HG03432 (cell line): ENCODE data around the gene SORCS2.
"Not testable (repeated sequence)": the region's sequence is repeated elsewhere in the genome, so short reads cannot be mapped to it uniquely, and the experiment has no call there.

ENCODE experiments used
- ATAC-seq: cut with Tn5 transposase; IDR thresholded peaks from one replicate; pipeline ENCODE4 v1.9.1; 2021; ENCODE audit warnings: mild to moderate bottlenecking, moderate library complexity; ENCODE audit not compliant: unreplicated experiment

The SORCS2 gene

DNA sequence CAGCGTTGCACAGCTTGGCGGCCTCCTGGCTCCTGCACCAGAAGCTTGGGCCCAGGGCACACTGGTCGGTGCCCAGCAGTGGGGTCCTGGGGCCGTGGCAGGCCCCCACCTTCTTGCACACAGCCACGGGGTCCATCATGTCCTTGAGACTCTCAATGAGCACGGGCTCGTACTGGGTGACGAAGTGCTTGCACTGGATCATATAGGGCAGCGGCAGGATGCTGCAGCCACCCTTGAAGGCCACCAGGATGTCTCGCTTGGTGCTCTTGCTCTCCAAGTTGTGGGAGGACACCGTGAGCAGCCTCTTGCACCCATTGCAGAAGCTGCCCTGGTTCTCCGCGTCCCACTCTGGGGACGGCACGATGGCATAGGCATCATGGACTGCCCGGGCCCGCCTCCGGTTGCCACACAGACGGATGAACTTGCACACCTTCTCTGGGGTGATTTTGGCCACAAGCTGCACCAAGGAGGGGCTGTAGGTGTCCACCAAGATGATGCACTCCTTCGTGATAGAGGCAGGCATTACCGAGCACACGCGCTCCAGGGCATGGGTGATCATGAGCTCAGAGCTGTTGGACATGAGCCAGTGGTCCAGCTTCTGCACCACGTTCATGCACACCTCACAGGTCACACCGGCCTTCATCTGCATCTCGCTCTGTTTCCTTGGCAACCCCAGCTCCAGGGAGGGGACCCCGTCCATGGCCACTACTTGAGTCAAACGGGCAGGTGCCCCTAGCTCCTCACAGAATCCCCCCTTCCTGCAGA lies 241.2 kb downstream of the SORCS2 start:
- no peak for ATAC-seq

DNA sequence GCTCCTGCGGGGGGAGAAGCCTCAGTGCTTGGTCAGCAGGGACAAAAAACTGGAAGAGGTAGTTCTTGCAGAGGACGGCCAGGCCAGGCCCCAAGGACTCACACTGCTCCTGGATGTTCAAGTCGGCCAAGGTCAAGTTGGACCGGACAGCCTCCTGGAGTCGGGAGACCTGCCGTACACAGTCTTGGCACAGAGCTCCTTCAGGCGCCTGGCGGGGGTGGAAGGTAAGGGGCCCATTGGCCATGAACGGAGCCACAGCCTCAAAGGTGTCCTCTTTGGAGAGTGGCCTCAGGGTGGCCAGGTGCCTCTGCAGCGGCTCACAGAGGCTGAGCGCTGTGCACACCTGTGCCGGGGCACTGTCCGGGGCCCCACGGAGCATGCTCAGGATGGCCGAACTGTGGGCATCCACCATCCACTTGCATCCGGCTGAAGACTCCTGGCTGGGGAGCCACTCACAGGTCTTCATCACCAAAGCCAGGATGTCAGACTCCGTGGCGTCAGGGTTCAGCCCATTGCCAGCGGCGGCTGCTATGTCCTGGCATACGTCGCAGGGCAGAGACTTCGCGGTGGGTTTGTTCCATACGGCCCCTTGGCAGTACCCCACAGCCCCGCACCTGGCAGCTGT lies 241.9 kb downstream of the SORCS2 start:
- ATAC-seq, result no peak

DNA sequence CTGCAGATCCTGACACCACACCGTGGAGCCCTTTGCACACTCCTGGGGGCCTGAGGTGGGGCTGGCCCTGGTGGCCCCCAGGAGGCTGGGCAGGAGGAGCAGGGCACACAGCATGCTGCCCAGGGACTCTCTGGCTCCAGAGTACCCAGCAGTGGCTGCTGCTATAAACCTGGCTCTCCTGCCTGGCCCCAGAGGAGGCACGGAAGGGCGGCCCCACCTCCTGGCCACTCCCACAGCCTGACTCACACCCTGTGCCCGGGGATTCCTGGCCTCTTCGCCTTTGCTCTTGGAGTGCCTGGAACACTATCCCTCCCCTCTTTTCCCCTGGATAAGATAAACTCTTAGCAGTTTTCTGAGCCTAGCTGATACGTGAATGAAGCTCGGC lies 242.4 kb downstream of the SORCS2 start, which contains the start of gene PSAPL1:
TSS of gene PSAPL1 (minus strand) at position 165 of the 385 bp plus-strand sequence. CDS start at position 114, 51 bp downstream.
- no peak for ATAC-seq

DNA sequence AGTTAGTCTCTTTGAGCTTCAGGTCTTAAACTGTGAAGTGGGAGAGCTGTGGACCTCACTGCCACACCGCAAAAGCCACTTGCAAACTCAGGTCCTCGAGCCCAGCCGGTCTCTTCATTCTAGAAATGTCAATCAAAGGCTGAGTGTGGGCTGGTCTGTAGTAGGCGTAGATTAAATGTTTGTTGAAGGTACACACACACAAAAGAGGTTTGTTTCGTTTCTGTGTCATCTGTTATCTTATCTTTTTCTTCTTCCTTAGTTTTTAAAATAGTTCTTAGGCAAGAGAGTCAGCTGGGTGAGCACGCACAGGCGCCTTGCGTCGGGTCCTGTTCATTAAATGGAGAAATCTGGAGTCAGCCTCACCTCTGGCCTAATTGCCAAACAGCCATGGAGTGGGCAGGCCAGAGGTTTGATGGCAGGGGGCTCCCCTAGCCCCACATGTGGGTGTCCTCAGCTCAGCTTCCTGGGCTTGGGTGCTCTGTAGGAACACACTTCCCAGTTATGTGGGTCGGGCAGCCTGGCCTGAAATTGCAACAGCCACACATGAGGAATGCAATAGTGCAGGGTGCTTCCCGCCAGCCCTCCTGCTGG lies 243.2 kb downstream of the SORCS2 start:
- ATAC-seq, result no peak

DNA sequence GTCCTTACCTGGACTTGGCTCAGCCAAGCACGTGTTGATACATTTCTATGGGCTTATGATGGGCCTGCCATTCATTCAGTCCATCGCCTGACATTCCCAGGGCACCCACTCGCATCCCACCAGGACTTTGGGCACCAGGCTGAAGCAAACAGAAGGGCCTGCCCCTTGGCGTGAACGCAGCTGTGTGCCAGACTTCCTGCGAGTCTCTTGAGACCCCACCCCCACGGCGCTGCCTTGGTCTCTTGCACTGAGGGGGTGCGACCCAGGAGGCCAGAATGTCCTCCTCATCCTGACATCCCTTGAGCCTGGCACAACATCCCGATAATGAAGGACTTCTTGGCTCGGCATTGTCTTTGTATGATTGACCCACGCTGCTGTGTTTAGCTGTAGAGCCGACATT lies 243.9 kb downstream of the SORCS2 start:
- ATAC-seq, result no peak

DNA sequence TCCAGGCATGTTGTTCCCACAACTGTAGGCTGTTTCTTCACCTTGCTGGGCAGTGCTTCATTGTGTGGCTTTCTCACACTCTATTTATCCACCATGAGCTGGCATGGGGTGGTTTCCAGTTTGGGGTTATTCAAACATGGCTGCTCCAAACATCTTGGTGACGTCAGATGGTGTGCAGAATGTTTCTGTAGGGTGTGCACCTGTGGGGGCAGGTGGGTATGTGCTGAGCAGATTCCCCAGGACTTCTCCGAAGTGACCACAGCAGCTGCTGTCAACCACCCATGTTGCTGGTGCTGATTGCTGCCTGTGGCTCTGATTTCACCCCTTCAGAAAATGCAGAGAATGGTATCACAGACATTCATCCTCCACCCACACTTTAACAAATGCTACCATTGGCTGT lies 247.4 kb downstream of the SORCS2 start:
- ATAC-seq, result no peak

DNA sequence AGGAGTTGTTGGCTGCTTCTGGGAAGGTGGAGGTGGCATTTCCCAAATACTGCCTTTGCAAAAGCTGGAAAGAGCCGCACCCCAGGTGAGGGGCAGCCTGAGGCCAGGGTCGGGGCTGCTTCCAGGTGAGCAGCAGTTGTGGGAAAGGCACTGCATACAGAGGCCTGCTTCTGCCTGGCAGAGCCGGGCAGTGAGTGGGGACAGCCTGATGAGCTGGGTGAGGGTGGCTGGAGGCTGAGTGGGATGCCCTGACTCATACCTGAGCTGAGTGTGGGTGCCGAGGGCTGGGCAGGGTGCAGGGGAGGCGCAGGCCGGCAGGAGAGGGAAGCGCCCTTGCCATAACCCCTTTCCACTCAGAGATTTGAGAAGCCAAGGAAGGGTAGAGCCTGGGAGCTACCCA lies 248.9 kb downstream of the SORCS2 start:
- ATAC-seq, result no peak

DNA sequence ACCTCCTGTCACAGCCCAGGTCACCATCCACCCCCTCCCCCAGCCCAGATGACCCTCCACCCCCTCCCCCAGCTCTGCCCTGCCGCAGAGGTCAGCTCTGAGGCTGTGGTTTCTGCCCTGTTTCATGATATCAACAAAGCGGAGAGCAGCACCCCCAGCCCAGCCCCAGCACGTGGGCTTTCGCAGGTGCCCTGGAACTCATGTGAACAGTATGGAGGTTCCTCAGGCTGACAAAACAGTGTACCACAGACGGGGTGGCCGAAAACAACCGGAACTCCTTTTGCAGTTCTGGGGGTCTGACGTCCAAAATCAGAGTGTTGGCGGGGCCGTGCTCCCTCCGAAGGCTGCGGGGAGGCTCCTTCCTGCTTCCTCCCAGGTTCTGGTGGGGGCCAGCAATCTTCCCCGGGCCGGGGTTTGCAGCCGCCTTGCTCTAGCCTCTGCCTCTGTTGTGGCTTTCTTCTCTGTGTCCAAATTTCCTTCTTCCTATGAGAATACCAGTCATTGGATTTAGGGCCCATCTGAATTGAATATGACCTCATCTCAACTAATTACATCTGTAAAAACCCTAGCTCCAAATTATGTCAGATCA lies 250.3 kb downstream of the SORCS2 start:
- no peak for ATAC-seq

DNA sequence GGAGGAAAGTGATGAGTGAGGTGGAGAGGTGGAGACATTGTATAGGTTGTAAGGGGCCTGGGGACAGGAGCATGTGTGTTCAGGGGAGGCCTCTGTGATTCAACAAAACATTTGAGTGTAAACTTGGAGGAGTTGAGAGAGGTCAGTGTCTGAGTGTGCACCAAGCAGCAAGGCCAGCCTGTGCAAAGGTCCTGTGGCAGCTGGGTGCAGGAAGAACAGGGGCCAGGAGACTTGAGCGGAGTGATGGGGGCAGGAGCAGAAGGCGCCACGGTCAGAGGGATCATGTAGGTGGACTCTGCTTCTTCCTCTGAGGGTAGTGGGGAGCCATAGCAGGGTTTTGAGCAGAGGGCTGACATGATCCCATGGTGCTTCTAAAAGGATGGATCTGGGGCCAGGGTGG lies 252.0 kb downstream of the SORCS2 start:
- no peak for ATAC-seq

DNA sequence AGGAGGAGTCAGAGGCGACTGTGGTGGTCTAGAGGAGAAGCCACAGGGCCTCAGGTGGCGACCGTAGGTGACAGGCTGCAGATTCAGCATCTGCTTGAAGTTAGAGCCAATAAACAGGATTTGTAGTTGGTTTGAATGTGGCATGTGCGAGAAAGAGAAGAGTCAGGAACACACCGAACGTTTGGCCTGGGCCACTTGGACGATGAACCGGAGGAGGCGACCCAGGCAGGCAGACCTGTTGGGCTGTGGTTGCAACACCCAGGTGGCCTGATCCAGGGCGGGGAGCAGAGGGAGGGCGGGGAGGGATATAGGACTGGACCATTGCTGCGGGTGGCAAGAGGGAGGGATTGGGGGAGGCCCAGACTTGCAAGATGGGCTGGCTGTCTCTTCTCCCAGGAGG lies 252.4 kb downstream of the SORCS2 start:
- ATAC-seq, result no peak

DNA sequence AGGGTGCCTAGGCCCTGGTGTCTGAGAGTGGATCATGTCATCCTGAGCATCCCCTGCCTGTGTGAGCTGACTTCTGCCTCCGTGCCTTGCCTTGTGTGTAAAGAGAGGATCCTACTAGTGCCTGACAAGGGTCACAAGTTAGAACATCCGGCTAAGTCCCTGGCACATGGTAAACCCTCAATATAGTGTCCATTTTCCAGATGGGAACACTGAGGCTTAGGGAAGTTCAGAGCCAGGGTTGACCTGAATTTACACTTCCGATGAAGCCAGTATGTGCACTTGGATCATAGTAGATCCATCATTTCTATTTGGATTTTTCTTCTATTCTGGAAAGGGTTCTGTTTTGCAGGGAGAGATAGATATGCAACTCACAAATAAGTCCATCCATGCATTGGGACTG lies 254.9 kb downstream of the SORCS2 start:
- no peak for ATAC-seq

DNA sequence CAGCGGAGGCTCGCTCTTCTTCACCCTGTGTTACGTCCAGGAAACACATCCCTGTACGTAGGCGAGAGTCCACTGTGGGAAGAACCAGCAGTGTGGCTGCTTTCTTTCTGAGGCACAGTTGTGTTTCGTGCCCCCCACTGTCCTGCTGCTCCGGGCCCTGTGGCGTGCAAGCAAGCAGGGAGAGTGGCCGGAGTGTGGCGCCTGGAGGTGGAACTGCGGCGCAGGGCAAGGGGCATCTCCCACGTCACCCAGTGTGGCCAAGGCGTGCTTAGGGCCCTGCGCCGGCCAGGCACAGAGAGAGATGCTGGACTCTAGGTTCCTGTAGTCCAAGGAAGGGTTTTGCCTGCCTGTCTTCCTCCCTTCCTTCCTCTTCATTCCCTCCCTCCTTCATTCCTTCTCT lies 255.7 kb downstream of the SORCS2 start:
- no peak for ATAC-seq

DNA sequence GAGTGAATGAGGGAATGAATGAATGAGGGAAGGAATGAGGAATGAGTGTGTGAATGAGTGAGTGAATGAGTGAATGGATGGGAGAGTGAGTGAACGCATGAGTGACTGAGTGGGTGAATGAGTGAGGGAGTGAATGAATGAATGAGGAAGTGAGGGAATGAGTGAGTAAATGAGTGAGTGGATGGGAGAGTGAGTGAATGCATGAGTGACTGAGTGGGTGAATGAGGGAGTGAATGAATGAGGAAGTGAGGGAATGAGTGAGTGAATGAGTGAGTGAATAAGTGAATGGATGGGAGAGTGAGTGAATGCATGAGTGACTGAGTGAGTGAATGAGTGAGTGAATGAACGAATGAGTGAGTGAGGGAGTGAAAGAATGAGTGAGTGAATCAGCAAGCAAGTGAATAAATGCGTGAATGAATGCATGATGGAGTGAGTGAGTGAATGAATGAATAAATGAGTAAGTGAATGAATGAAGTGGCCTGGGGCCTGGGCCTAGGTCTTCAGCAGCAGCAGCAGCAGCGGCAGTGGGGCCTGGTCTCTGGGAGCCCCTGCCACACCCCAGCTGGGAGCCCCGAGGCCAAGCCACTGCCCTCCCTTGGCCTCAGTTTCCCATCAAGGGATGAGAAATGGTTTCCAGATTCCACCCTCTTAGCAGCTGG lies 258.6 kb downstream of the SORCS2 start:
- ATAC-seq, result no peak

DNA sequence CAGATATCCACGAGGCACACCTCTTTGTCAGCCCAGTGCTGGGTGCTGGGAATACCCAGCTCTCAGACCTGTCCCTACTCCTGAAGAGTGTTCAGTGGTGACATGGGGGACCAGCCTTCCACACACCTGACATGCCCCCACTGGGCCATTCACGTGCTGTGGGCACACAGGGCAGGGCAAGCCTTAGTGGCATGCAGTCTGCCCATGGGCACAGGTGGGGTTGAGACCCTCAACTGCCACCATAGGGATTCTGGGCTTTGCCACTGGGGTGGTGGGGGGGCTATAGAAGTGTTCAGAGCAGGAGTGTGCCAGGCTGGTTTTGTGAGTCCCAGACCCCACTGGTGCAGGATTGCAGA lies 259.1 kb downstream of the SORCS2 start:
- no peak for ATAC-seq

DNA sequence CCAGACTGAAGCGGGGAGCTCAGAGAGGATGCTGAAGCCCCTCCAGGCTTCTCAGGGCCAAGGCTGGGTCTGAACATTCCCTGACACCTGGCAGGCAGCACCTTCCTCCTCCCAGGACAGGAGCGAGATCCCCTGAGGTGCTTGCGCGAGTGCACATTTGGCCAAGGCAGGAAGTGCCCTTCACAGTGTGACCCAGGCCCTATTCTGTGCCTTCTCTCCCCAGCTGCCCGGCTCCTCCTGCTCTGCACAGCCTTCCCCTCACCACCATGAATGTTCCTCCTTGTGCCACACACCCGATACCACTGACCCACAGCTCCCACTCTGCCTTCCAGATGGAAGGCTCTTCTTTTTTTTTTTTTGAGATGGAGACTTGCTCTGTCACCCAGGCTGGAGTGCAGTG lies 259.5 kb downstream of the SORCS2 start:
- ATAC-seq, result no peak

DNA sequence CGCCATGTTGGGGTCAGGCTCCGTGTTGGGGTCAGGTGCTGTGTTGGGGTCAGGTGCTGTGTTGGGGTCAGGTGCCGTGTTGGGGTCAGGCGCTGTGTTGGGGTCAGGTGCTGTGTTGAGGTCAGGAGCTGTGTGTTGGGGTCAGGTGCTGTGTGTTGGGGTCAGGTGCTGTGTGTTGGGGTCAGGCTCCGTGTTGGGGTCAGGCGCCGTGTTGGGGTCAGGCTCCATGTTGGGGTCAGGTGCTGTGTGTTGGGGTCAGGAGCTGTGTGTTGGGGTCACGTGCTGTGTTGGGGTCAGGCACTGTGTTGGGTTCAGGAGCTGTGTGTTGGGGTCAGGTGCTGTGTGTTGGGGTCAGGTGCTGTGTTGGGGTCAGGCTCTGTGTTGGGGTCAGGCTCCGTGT lies 260.5 kb downstream of the SORCS2 start:
- not testable (repeated sequence) for ATAC-seq

DNA sequence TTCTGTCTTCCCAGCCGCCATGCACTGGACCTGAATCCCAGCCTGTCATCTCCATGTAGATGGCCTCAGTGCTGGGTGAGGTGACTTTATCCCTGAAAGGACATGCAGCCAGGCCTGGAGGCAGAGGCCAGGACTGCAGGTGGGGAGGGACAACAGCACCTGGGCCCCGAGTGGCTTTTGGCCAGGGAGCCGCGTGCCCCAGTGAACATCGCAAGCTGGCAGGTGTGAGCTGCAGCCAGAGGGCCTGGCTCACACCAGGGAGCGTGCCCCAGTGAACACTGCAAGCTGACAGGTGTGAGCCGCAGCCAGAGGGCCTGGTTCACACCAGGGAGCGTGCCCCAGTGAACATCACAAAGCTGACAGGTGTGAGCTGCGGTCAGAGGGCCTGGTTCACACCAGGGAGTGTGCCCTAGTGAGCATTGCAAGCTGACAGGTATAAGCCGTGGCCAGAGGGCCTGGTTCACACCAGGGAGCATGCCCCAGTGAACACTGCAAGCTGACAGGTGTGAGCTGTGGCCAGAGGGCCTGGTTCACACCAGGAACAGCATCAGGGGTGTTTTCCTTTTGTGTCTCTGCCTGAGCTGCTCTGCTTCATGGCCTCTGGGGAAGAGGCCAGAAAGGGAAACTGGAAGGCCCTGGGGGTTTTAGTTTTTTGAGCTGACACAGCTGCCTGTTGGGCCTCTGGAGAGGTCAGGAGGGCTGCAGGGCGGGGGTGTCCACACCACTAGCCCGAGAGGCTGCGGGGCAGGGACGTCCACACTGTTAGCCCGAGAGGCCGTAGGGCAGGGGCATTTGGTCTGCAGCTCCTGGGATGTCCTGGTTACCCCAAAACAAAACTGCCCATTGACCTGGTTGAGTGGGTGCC lies 265.1 kb downstream of the SORCS2 start:
- ATAC-seq, result no peak

DNA sequence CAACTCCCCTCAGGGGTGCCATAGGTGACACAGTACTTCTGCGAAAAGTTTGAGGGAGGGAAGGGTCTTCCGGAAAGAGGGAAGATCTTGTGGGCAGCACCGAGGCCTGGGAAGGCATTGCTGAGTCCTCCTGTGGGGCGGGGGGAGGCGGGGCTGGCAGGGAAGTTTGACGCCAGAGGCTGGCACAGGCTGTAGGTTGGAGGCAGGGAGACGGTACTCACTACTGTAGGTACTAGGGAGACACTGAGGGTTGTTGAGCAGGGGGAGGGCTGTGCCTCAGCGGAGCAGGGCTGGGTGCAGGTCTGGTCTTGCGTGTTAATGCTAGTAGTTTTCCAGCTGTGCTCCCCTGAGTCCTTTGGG lies 265.7 kb downstream of the SORCS2 start:
- ATAC-seq, result no peak

DNA sequence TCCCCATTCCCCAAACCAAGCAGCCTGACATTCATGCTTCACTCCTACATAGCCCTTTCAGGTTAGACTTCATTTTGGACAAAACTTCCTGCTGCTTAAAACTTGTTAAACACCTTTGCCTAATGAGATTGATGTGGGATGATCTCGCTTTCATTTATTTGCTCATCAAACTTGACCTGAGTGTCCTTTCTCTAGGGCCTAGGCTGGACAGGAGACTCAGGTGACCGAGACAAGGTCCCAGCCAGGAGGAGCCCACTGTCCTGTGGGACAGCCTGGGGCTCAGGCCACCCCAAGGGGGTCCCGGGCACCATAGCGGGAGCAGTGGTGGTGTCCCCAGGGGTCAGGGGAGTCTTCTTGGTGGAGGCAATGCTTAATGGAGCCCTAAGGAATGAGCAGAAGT lies 266.1 kb downstream of the SORCS2 start:
- no peak for ATAC-seq

DNA sequence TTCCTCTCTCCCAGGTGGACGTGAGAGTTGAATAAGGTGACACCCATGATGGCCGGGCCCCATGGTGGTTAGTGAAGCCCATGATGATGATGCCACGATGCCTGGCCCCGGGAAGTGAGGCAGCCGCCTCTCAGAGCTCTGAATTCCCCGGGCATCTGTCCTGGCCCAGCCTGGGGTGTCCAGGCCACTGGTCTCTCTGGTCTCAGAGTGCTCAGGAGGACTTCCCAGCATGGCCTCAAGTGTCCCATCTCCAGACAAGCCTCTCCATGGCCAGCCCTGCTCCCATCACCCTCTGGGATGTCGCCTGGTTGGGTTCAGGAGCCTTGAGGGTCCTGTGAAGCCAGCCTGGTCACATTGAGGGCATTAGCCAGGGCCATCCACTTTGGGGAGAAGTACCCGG lies 267.1 kb downstream of the SORCS2 start:
- no peak for ATAC-seq

DNA sequence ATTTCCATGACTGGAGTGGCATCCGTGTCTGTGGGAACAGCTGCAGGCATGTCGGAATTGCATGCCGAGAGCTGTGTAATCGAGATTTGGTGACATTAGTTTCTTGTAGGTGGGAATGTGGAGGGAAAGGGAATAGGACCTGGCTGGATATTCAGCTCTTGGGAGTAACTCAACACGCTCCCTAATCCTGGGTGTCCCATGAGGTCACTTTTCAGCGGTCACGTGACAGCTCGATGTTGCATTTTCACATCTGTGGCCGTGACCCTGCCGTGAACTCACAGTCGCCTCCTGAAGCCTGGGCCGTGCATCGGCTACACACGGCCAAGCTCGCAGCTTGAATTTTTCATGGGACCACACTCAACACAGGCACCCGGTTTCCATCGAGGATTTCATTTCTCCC lies 268.2 kb downstream of the SORCS2 start:
- no peak for ATAC-seq
